K562 (cell line): ENCODE results near the gene ASF1B. TPM values are rescaled to one million over a fixed set of nuclear protein-coding genes. Genes with fewer than 3 reads are reported as not detected.

Experiments used
- HLTF ChIP-seq: fragments of 450-650 bp; IDR thresholded peaks from 2 replicates; pipeline ENCODE4 v1.6.1; 2016
- MEF2D ChIP-seq: conservative IDR thresholded peaks from 2 replicates; pipeline ENCODE4 v1.6.1; 2016; ENCODE audit warnings: low read depth, missing genetic modification characterization, missing compliant biosample characterization
- MNT ChIP-seq, 2 experiments: fragments of 450-650 bp; conservative IDR thresholded peaks; 2 replicates each; pipeline ENCODE4 v1.6.1; 2017; ENCODE audit warnings: mild to moderate bottlenecking in 2 of 2, moderate library complexity in 2 of 2
- RCOR1 ChIP-seq, 2 experiments: IDR thresholded peaks; 2 replicates each; pipeline ENCODE4 v1.6.1; 2012; ENCODE audit warnings: low read depth in 2 of 2, low read length in 2 of 2, borderline replicate concordance in 1 of 2, improper control_type of control experiment in 1 of 2
- ZNF280A ChIP-seq: fragments of 450-650 bp; IDR thresholded peaks from 2 replicates; pipeline ENCODE4 v1.6.1; 2018; ENCODE audit warnings: mild to moderate bottlenecking, low read depth; ENCODE audit not compliant: partially characterized antibody
- polyA plus RNA-seq, 8 experiments: library from polyadenylated mRNA; depleted of rRNA in 4 of 8; stranded (reverse) in 5 of 8; unstranded in 3 of 8; fragments of >200 nt; fragmentation: Nextera tagmentation in 2 of 8; fragmentation: Illumina TruSeq in 1 of 8; extraction: Ambion mirVana in 2 of 8; extraction: Trizol in 1 of 8; gene quantifications; 2 replicates each; pipeline versions ENCODE4 v1.2.1 to v1.2.3, GENCODE V29; 2011 to 2014; ENCODE audit warnings: inconsistent platforms in 1 of 8, missing spikeins in 1 of 8
- total RNA-seq, 7 experiments: library from RNA; depleted of rRNA in 6 of 7; stranded (reverse); fragments of >200 nt in 6 of 7; fragmentation: Illumina TruSeq in 2 of 7; extraction: Trizol in 2 of 7; gene quantifications; 2 replicates each; pipeline versions ENCODE4 v1.2.1 to v1.2.3, GENCODE V29; 2011 to 2021; ENCODE audit warnings: low replicate concordance in 1 of 7

ASF1B gene
- total and polyA plus RNA-seq, 9 of the 15 experiments (the other 6 are each of a cell fraction or from before 2014, with no cell fraction given) = 6.0 to 69.4 (median 53.3) TPM

GRCh38 chr19:14148751-14149410 lies 12.5 kb upstream of the ASF1B start (continued):
- TF ChIP-seq MNT (conservative IDR thresholded peaks at IDR 0.05) = no peak
- TF ChIP-seq RCOR1 (IDR thresholded peaks at IDR 0.05; ENCODE audit: borderline replicate concordance in 1 of 2, low read depth in 2 of 2, low read length in 2 of 2) = no peak
- TF ChIP-seq ZNF280A = no peak
- TF ChIP-seq HLTF = no peak
- no peak for TF ChIP-seq MEF2D (tag)
- TF ChIP-seq, all 486 proteins: peak for 0
